Fibroblast of lung (primary cell): Measurements from ENCODE around the gene ANGPTL2. TPM values are rescaled to one million over a fixed set of nuclear protein-coding genes. Genes with fewer than 3 reads are reported as not detected.

ENCODE experiments used
- DNase-seq, 2 donors: peaks; one replicate each; pipeline versions ENCODE4 v3.0.0 to v3.0.0-alpha.2; 2010; ENCODE audit warnings: low read depth in 2 of 2
- H2AFZ ChIP-seq: 2 replicates; pipeline ENCODE4 v1.5.1; 2012; ENCODE audit warnings: low read length, control low read depth, inconsistent platforms
- H3K27ac ChIP-seq: 2 replicates; pipeline ENCODE4 v1.5.1; 2011; ENCODE audit warnings: low read length, control low read depth; ENCODE audit not compliant: insufficient read depth
- H3K27me3 ChIP-seq: 2 replicates; pipeline ENCODE4 v1.5.1; 2011; ENCODE audit warnings: mild to moderate bottlenecking, low read length; ENCODE audit not compliant: control insufficient read depth, insufficient read depth
- H3K36me3 ChIP-seq: 2 replicates; pipeline ENCODE4 v1.5.1; 2011; ENCODE audit warnings: low read length; ENCODE audit not compliant: control insufficient read depth, insufficient read depth
- H3K4me1 ChIP-seq: 2 replicates; pipeline ENCODE4 v1.5.1; 2011; ENCODE audit warnings: low read length; ENCODE audit not compliant: control insufficient read depth, insufficient read depth; ENCODE audit errors: extremely low read depth
- H3K4me2 ChIP-seq: 2 replicates; pipeline ENCODE4 v1.5.1; 2011; ENCODE audit warnings: low read length, control low read depth; ENCODE audit not compliant: insufficient read depth; ENCODE audit errors: extremely low read depth
- H3K4me3 ChIP-seq, 4 experiments: fragments of 200-600 bp in 1 of 4; sonication (generic) in 1 of 4; replicated peaks in 1 of 4; 2 replicates each; pipeline ENCODE4 v1.5.1; 2011 to 2016; ENCODE audit warnings: low read length in 4 of 4, low read depth in 3 of 4, mild to moderate bottlenecking in 3 of 4, control low read depth in 2 of 4, inconsistent platforms in 1 of 4, mixed read lengths in 1 of 4; ENCODE audit not compliant: insufficient read depth in 1 of 4; ENCODE audit errors: control extremely low read depth in 1 of 4
- H3K79me2 ChIP-seq: 2 replicates; pipeline ENCODE4 v1.5.1; 2012; ENCODE audit warnings: mild to moderate bottlenecking, low read length, inconsistent platforms; ENCODE audit not compliant: control insufficient read depth, insufficient read depth
- H3K9ac ChIP-seq: 2 replicates; pipeline ENCODE4 v1.5.1; 2011; ENCODE audit warnings: mild to moderate bottlenecking, low read length, control low read depth; ENCODE audit not compliant: insufficient read depth
- H3K9me3 ChIP-seq: 2 replicates; pipeline ENCODE4 v1.5.1; 2012; ENCODE audit warnings: low read depth, low read length; ENCODE audit not compliant: control insufficient read depth, insufficient read depth
- H4K20me1 ChIP-seq: 2 replicates; pipeline ENCODE4 v1.5.1; 2011; ENCODE audit warnings: low read length; ENCODE audit not compliant: control insufficient read depth, insufficient read depth; ENCODE audit errors: extremely low read depth
- EZH2 ChIP-seq: IDR thresholded peaks from 2 replicates; pipeline ENCODE4 v1.5.1; 2012; ENCODE audit warnings: low read length, control low read depth, mild to moderate bottlenecking; ENCODE audit errors: missing control alignments
- polyA plus RNA-seq, 2 donors: library from polyadenylated mRNA; depleted of rRNA in 1 of 2; stranded (reverse) in 1 of 2; unstranded in 1 of 2; fragments of >200 nt; gene quantifications; 2 replicates each; pipeline ENCODE4 v1.2.1, GENCODE V29; 2011 to 2012; ENCODE audit warnings: missing spikeins in 1 of 2
- total RNA-seq: library from RNA; depleted of rRNA; stranded (reverse); fragments of >200 nt; gene quantifications from 2 replicates; pipeline ENCODE4 v1.2.1, GENCODE V29; 2014
- TF ChIP-seq, protein P1 (sequence below), 2 donors: IDR thresholded peaks in 1 of 2; conservative IDR thresholded peaks in 1 of 2; 1 replicate in 1 of 2; 2 replicates in 1 of 2; pipeline ENCODE4 v1.5.1; 2011 to 2012; ENCODE audit warnings: low read length in 2 of 2, control low read depth in 1 of 2, inconsistent platforms in 1 of 2, low read depth in 1 of 2, mild to moderate bottlenecking in 1 of 2

Gene ANGPTL2
- total and polyA plus RNA-seq, 2 donors (not counting 1 experiment from before 2014, with no cell fraction given) = 128 to 163 TPM

DNA sequence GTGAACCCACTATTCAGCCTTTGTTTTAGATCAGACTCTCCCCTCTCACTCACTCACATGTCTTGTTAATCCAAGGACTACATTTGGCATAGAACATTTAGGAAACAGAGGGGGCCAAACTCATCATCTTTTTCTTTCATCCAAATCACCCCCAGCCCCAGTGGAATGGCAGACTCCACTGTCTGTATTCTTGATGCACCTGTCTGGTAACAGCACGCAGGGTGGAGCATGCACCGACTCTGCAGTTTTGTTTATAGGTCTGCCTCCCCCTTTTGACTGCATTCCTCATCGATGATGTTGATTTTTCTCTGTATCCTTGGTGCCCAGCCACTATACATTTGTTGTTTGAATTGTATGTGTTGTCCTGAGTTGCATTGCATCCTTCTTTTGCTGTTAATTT, 66.0 kb downstream of the ANGPTL2 start:
- no peak for DNase-seq
- Histone ChIP-seq H4K20me1 (no peaks in the 10 kb centered on the region), H3K9ac (no peak overlapping the region), H3K9me3 (no peaks in the 10 kb centered on the region), H3K4me3 (no peak overlapping the region), H3K4me2 (no peak overlapping the region), H3K79me2 (no peaks in the 10 kb centered on the region), H3K27me3 (no peaks in the 10 kb centered on the region), H2AFZ (no peak overlapping the region), H3K36me3 (no peaks in the 10 kb centered on the region), H3K4me1 (peaks cover 17% of the 10 kb centered on the region), H3K27ac (no peak overlapping the region)
- TF ChIP-seq EZH2 = no peak
- TF ChIP-seq, protein P1, sequence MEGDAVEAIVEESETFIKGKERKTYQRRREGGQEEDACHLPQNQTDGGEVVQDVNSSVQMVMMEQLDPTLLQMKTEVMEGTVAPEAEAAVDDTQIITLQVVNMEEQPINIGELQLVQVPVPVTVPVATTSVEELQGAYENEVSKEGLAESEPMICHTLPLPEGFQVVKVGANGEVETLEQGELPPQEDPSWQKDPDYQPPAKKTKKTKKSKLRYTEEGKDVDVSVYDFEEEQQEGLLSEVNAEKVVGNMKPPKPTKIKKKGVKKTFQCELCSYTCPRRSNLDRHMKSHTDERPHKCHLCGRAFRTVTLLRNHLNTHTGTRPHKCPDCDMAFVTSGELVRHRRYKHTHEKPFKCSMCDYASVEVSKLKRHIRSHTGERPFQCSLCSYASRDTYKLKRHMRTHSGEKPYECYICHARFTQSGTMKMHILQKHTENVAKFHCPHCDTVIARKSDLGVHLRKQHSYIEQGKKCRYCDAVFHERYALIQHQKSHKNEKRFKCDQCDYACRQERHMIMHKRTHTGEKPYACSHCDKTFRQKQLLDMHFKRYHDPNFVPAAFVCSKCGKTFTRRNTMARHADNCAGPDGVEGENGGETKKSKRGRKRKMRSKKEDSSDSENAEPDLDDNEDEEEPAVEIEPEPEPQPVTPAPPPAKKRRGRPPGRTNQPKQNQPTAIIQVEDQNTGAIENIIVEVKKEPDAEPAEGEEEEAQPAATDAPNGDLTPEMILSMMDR (conservative IDR thresholded peaks at IDR 0.05 in 1 of 2, IDR thresholded peaks at IDR 0.05 in 1 of 2; ENCODE audit: low read depth in 1 of 2, low read length in 2 of 2) = no peak

DNA sequence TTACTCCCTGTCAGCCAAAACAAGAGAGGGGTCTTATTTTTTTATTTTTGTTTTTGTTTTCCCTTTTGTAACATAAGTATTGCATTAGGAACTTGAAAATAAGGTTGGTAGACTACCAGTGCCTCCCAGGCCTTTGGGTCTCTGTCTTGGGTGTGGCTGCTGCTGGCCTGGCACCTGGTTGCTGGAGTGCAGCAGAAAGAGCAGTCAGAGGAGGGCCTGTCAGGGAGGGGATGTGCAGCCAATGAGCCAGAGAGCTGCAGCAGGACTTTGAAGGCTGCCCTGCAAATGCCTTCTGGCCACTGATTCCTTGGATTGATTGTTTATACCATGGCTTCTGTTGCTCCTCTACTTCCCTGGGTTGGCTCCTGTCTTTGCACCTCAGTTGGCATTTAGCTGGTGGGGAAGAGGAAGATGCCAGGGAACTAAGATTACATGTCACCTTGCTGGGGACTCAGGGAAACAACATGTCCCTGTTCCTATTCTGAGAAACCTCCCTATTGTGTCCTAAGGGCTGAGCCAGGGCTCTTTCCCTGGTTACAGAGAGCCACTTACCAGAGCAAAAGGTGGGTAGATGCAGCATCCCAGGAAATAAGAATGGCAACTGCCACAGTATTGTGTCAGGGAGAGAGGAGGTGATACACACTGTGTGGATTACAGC, 66.6 kb downstream of the ANGPTL2 start:
- Histone ChIP-seq H3K4me2 (no peak overlapping the region), H3K9me3 (no peaks in the 10 kb centered on the region), H3K27ac (no peak overlapping the region), H3K9ac (no peak overlapping the region), H3K79me2 (no peaks in the 10 kb centered on the region), H4K20me1 (no peaks in the 10 kb centered on the region), H2AFZ (no peak overlapping the region), H3K4me1 (peaks cover 17% of the 10 kb centered on the region), H3K4me3 (no peak overlapping the region), H3K27me3 (no peaks in the 10 kb centered on the region), H3K36me3 (no peaks in the 10 kb centered on the region)
- TF ChIP-seq, protein P1 (conservative IDR thresholded peaks at IDR 0.05 in 1 of 2, IDR thresholded peaks at IDR 0.05 in 1 of 2; ENCODE audit: low read depth in 1 of 2, low read length in 2 of 2) = no peak
- no peak for TF ChIP-seq EZH2
- no peak for DNase-seq

DNA sequence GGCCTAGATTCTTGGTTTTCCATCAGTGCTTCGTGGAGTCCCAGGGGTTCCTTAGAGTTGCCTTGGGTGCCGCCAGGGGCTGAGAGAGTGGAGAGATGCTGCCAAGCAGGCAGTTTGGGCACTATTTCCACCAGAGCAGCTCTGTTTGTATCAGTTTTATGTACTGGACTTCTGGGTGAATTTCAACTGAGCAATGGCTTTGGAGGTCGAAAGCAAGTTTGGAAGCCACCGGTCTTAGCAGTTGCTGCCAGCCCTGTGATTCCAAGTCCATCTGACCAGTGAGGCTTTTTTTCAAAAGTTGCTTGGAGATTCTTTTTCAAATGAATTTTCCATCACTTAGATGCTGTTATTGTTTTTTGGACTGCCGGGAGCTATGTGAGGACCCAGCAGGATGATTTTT, 68.5 kb downstream of the ANGPTL2 start:
- DNase-seq = no peak
- TF ChIP-seq, protein P1 (conservative IDR thresholded peaks at IDR 0.05 in 1 of 2, IDR thresholded peaks at IDR 0.05 in 1 of 2; ENCODE audit: low read depth in 1 of 2, low read length in 2 of 2) = no peak
- TF ChIP-seq EZH2 = no peak
- H3K9me3 ChIP-seq = no peaks in the 10 kb centered on the region
- no peaks in the 10 kb centered on the region for H3K27me3 ChIP-seq
- H4K20me1 ChIP-seq = no peaks in the 10 kb centered on the region
- no peak overlapping the region for H2AFZ ChIP-seq
- no peak overlapping the region for H3K4me3 ChIP-seq
- H3K36me3 ChIP-seq = no peaks in the 10 kb centered on the region
- H3K79me2 ChIP-seq = no peaks in the 10 kb centered on the region
- H3K4me1 ChIP-seq = peaks cover 19% of the 10 kb centered on the region
- no peak overlapping the region for H3K27ac ChIP-seq
- no peak overlapping the region for H3K4me2 ChIP-seq
- no peak overlapping the region for H3K9ac ChIP-seq
